ENCODE measurements around the gene TOR4A.

DNA sequence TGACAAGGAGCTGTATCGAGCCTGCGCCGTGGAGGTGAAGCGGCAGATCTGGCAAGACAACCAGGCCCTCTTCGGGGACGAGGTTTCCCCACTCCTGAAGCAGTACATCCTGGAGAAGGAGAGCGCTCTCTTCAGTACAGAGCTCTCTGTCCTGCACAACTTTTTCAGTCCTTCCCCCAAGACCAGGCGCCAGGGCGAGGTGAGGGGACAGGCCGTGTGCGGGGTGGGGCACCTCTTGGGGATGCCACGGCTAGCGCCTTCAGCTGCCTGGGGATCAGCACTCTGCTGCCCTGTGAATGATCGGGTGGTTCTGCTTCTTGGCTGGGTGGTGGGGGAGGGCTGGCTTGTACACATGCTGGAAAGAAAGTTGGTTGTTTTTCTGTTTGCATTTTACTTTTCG is 20.7 kb upstream of the TOR4A start:
- TF ChIP-seq, protein P1, sequence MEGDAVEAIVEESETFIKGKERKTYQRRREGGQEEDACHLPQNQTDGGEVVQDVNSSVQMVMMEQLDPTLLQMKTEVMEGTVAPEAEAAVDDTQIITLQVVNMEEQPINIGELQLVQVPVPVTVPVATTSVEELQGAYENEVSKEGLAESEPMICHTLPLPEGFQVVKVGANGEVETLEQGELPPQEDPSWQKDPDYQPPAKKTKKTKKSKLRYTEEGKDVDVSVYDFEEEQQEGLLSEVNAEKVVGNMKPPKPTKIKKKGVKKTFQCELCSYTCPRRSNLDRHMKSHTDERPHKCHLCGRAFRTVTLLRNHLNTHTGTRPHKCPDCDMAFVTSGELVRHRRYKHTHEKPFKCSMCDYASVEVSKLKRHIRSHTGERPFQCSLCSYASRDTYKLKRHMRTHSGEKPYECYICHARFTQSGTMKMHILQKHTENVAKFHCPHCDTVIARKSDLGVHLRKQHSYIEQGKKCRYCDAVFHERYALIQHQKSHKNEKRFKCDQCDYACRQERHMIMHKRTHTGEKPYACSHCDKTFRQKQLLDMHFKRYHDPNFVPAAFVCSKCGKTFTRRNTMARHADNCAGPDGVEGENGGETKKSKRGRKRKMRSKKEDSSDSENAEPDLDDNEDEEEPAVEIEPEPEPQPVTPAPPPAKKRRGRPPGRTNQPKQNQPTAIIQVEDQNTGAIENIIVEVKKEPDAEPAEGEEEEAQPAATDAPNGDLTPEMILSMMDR (IDR thresholded peaks at IDR 0.05), result no peak
- no peak for TF ChIP-seq POLR2A (IDR thresholded peaks at IDR 0.05)

All from ovary (tissue), 3 donors.